Stimulated activated CD8-positive, alpha-beta memory T cell treated with anti-CD3 and anti-CD28 coated beads, Interleukin-7, amount 100 ng/mL, for 1 hour (primary cell): ENCODE results near the gene CIITA.
A peak's percentile ranks its signal among the peaks of the same experiment; 100 is the strongest.
"Not testable (repeated sequence)": the region's sequence is repeated elsewhere in the genome, so short reads cannot be mapped to it uniquely, and the experiment has no call there.

Experiments
- DNase-seq, 2 donors: peaks; one replicate each; pipeline ENCODE4 v3.0.0-alpha.2; 2020; ENCODE audit warnings: low read depth in 2 of 2

The CIITA gene

DNA sequence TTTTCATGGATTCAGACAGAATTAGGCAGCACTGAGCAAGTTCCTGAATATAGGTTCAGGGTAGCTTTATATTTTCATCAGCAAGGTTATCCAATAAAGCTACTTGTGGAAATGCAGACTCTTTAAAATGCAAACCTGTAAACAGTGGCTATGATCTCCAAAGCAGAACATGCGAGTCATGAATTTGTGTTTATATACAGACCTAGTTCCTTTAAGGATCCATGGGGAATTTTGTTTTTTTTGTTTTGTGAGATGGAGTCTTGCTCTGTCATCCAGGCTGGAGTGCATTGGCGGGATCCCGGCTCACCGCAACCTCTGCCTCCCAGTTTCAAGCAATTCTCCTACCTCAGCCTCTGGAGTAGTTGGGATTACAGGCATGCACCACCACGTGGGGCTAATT lies 82.2 kb downstream of the CIITA start:
- no peak for DNase-seq

GRCh38 chr16:10961231-10961630 lies 84.2 kb downstream of the CIITA start:
- no peak for DNase-seq

GRCh38 chr16:10964039-10964890 lies 87.3 kb downstream of the CIITA start:
- DNase-seq: peak; percentile 52 to 74

GRCh38 chr16:10964891-10965326 lies 87.9 kb downstream of the CIITA start:
- DNase-seq: no peak

GRCh38 chr16:10965440-10966061 lies 88.5 kb downstream of the CIITA start:
- DNase-seq: no peak

DNA sequence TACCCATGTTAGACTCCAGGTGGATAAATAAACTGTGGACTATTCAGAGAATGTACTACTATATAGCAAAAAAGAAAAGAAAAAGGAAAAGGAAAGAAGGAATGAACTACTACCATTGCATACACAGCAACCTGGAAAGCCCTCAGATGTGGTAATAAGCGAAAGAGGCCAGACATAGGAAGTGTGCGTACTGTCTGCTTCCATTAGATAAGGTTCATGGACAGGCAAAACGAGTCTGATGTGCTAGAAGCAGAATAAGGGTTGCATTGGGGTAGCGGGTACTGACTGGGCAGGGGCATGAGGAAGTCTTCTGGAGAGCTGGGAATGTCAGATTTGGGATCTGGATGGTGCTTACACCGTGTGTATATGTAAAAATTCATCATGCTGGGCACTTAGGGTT lies 89.1 kb downstream of the CIITA start:
- no peak for DNase-seq

- DNase-seq: not testable (repeated sequence)
These were observed 89.6 kb downstream of the CIITA start for GRCh38 chr16:10966559-10966958.

DNA sequence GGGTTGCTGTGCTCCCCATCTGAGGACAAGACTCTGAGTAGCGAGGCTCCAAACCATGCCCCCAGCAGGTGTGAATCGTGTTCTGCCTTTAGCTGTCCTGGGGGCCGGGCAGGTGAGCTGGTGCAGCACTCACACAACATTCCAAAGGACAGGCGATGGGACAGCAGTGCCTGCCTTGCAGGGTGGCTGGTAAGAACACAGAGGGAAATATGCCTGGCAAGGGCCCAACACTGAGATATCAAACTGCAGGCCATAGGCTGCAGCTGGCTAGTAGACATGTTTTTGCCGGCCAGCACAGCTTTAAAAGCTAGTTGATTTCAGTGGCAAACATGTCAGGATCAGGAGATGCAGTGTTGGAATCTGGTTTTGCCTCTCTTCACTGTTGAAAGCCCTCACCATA lies 91.0 kb downstream of the CIITA start:
- no peak for DNase-seq

DNA sequence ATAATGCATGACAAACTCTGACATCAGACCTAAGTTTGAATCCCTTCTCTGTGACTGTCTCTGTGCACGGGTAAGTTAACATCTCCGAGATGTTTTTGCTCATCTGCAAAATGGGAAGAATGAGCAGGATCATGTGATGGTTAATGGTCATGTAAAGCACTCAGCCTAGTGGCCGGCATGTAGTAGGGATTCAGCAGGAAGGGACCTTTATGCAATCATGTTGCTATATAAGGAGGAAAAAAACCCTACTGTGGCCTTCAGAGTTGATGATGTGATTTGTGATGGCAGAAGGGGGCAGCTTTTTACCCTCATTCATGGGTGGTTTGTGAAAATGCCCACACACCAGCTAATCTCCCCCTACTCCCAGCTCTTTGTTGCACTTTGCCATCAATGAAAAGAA lies 91.5 kb downstream of the CIITA start:
- no peak for DNase-seq

GRCh38 chr16:10969615-10970014 lies 92.6 kb downstream of the CIITA start:
- DNase-seq: no peak

- no peak for DNase-seq
These were observed 93.1 kb downstream of the CIITA start for GRCh38 chr16:10970065-10970464.

GRCh38 chr16:10971560-10971961 lies 94.6 kb downstream of the CIITA start:
- DNase-seq: no peak

- DNase-seq: no peak
These were observed 95.3 kb downstream of the CIITA start for GRCh38 chr16:10972108-10972818.

- no peak for DNase-seq
These were observed 95.9 kb downstream of the CIITA start for GRCh38 chr16:10972819-10973464.

GRCh38 chr16:10976634-10977033 lies 99.6 kb downstream of the CIITA start:
- DNase-seq: no peak

- no peak for DNase-seq
These were observed 101.1 kb downstream of the CIITA start for GRCh38 chr16:10978124-10978523.

DNA sequence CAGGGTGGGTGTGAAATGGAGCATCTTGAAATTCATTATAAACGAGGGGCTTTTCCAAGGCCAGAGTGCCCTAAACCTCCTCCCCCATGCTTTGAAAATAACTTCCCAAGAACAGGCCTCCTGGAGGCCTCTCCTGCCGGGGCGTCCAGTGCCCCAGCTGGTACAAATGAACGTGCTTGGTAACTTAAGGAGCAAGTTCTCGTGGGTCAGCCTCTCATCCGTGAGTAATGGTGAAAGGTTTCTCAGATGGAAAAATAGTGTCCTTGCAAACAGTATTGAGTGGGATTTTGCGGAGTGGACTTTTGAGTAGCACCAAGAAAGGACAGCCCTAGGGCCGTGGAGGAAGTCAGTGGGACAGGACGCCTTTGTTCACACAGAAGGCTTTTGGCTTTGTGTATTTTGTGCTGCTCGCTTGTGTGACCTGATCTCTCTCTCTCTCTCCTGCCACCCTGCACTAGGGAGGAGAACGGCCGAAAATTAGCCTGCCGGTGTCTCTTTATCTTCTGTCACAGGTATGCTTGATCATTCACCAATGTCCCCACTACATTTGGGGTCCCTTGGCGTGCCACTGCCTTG lies 102.0 kb downstream of the CIITA start:
- no peak for DNase-seq

GRCh38 chr16:10979717-10980601 lies 103.0 kb downstream of the CIITA start:
- DNase-seq: no peak

- DNase-seq: no peak
These were observed 103.8 kb downstream of the CIITA start for GRCh38 chr16:10980813-10981212.

GRCh38 chr16:10981697-10982216 lies 104.8 kb downstream of the CIITA start:
- no peak for DNase-seq
